ENCODE data around the gene XPO1. TPM values are rescaled to one million over a fixed set of nuclear protein-coding genes. Genes with fewer than 3 reads are reported as not detected.
A peak's percentile ranks its signal among the peaks of the same experiment; 100 is the strongest.

Gene XPO1
- total and polyA plus RNA-seq, 2 experiments from 2014 or later: 115 to 485 TPM

GRCh38 chr2:61538920-61539520 is 864 bp upstream of the XPO1 start:
- ATAC-seq: no peak; the same call in 2 of the 3 replicates

GRCh38 chr2:61537950-61538199 is 281 bp downstream of the XPO1 start:
- H3K27me3 ChIP-seq (ENCODE audit: insufficient read depth): no peaks in the 10 kb centered on the region
- peak overlapping the region; percentile 100 for H3K27ac Mint-ChIP-seq
- peaks cover 32% of the 10 kb centered on the region for H4K20me1 ChIP-seq (replicated peaks; ENCODE audit: insufficient read depth)
- H2AFZ ChIP-seq: no peak overlapping the region
- H3K9me2 ChIP-seq (ENCODE audit: insufficient read depth): no peaks in the 10 kb centered on the region
- peak overlapping the region; percentile 98 for H3K4me3 Mint-ChIP-seq
- H3K9me3 Mint-ChIP-seq: peaks cover 12% of the 10 kb centered on the region
- peaks cover 11% of the 10 kb centered on the region for H3F3A ChIP-seq (replicated peaks; ENCODE audit: low read depth)
- H3K27me3 Mint-ChIP-seq (ENCODE audit: insufficient read depth, low read depth, poor library complexity): peaks cover 19% of the 10 kb centered on the region
- peak overlapping the region; percentile 82 for H3K4me3 ChIP-seq
- peak overlapping the region; percentile 73 for H3K4me2 ChIP-seq
- H3K27ac ChIP-seq (ENCODE audit: low read depth): peak overlapping the region; percentile 96
- H3K79me2 ChIP-seq (replicated peaks; ENCODE audit: insufficient read depth): peaks cover 52% of the 10 kb centered on the region
- no peak for DNase-seq (ENCODE audit: low spot score)
- H3K36me3 Mint-ChIP-seq (ENCODE audit: low read depth): peaks cover 40% of the 10 kb centered on the region
- H3K36me3 ChIP-seq (ENCODE audit: insufficient read depth): no peaks in the 10 kb centered on the region
- 0 out of 2 replicates have a peak, but pooled peaks cover 6% of the 10 kb centered on the region for H3K4me1 ChIP-seq (ENCODE audit: insufficient read depth)
- peaks cover 21% of the 10 kb centered on the region; the same call in 2 of the 3 replicates for H3K4me1 Mint-ChIP-seq
- ATAC-seq: no peak
- TF ChIP-seq ZNF462 (CRISPR knock-in tag; IDR thresholded peaks at IDR 0.05): no peak

More at GRCh38 chr2:61538920-61539520, 864 bp upstream of the XPO1 start:
- peak overlapping the region; percentile 99 for H3K27ac ChIP-seq (ENCODE audit: low read depth)
- H3K4me3 ChIP-seq: peak overlapping the region; percentile 82
- Mint-ChIP-seq H3K36me3 (ENCODE audit: low read depth) (peaks cover 31% of the 10 kb centered on the region), H3K27ac (peak overlapping the region; percentile 100), H3K4me3 (peak overlapping the region; percentile 98), H3K27me3 (ENCODE audit: insufficient read depth, low read depth, poor library complexity) (peaks cover 19% of the 10 kb centered on the region), H3K9me3 (peaks cover 12% of the 10 kb centered on the region), H3K4me1 (peaks cover 21% of the 10 kb centered on the region; the same call in 2 of the 3 replicates)
- H4K20me1 ChIP-seq (replicated peaks; ENCODE audit: insufficient read depth): peaks cover 20% of the 10 kb centered on the region
- peaks cover 42% of the 10 kb centered on the region for H3K79me2 ChIP-seq (replicated peaks; ENCODE audit: insufficient read depth)
- peak overlapping the region; percentile 78 for H3K4me2 ChIP-seq
- peaks cover 11% of the 10 kb centered on the region for H3F3A ChIP-seq (replicated peaks; ENCODE audit: low read depth)
- no peaks in the 10 kb centered on the region for H3K36me3 ChIP-seq (ENCODE audit: insufficient read depth)
- DNase-seq (ENCODE audit: low spot score): no peak
- H2AFZ ChIP-seq: no peak overlapping the region
- no peak for TF ChIP-seq STAT1 (IDR thresholded peaks at IDR 0.05; ENCODE audit: unreplicated experiment)
- TF ChIP-seq EZH2phosphoT487 (IDR thresholded peaks at IDR 0.05; ENCODE audit: unreplicated experiment): no peak
- no peak for TF ChIP-seq ETS1 (IDR thresholded peaks at IDR 0.05)
- no peak for TF ChIP-seq ZNF114 (CRISPR knock-in tag; IDR thresholded peaks at IDR 0.05)
- no peak for TF ChIP-seq REST (IDR thresholded peaks at IDR 0.05; ENCODE audit: unreplicated experiment)
- TF ChIP-seq CREB1 (CRISPR knock-in tag; IDR thresholded peaks at IDR 0.05; ENCODE audit: low read depth): no peak
- TF ChIP-seq EZH2 (IDR thresholded peaks at IDR 0.05; ENCODE audit: low read depth, unreplicated experiment): no peak
- no peaks in the 10 kb centered on the region for H3K9me2 ChIP-seq (ENCODE audit: insufficient read depth)
- H3K4me1 ChIP-seq (ENCODE audit: insufficient read depth): 0 out of 2 replicates have a peak, but pooled peaks cover 3% of the 10 kb centered on the region
- H3K27me3 ChIP-seq (ENCODE audit: insufficient read depth): no peaks in the 10 kb centered on the region

Measured in GM23338 (cell line).